ENCODE data around the gene IL1RAPL2. TPM values are rescaled to one million over a fixed set of nuclear protein-coding genes. Genes with fewer than 3 reads are reported as not detected.
"Not testable (repeated sequence)": the region's sequence is repeated elsewhere in the genome, so short reads cannot be mapped to it uniquely, and the experiment has no call there.

IL1RAPL2 gene
- total RNA-seq, 1 donor, result not detected

DNA sequence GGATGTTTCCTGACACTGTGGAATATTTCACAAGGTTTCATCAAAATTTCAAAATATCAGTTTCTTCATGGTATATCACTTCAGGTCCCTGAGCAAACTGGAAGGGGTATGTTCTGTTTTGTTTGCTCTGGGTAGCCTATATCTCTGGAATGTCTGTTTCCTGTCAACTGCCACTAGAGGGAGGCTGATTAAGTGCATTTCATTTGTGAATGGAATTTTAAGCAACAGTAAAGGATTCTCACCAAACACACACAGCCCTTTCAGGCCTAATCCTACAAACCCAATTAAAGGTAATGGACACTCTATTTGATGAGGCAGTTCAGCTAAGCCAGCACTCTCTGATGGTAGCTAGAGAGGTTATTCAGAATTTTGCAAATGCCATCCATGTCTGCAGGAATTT is 347.3 kb downstream of the IL1RAPL2 start:
- Histone ChIP-seq H3K27ac (ENCODE audit: low read depth, low read length) (no peak overlapping the region), H3K36me3 (ENCODE audit: insufficient read depth, low read length) (no peaks in the 10 kb centered on the region), H3K9me3 (ENCODE audit: low read depth, low read length) (no peaks in the 10 kb centered on the region), H2AFZ (ENCODE audit: low read length) (no peak overlapping the region), H4K20me1 (ENCODE audit: insufficient read depth, low read length) (no peaks in the 10 kb centered on the region), H3K27me3 (ENCODE audit: insufficient read depth, low read length) (no peaks in the 10 kb centered on the region), H3K4me3 (ENCODE audit: insufficient read depth, low read length) (no peak overlapping the region), H3K4me2 (ENCODE audit: insufficient read depth, low read length) (no peak overlapping the region), H3K79me2 (ENCODE audit: insufficient read depth, low read length) (no peaks in the 10 kb centered on the region), H3K4me1 (ENCODE audit: insufficient read depth, low read length) (no peaks in the 10 kb centered on the region)
- DNase-seq (ENCODE audit: insufficient read length, low spot score, missing footprints), result peak; percentile 29
- TF ChIP-seq, protein P1, sequence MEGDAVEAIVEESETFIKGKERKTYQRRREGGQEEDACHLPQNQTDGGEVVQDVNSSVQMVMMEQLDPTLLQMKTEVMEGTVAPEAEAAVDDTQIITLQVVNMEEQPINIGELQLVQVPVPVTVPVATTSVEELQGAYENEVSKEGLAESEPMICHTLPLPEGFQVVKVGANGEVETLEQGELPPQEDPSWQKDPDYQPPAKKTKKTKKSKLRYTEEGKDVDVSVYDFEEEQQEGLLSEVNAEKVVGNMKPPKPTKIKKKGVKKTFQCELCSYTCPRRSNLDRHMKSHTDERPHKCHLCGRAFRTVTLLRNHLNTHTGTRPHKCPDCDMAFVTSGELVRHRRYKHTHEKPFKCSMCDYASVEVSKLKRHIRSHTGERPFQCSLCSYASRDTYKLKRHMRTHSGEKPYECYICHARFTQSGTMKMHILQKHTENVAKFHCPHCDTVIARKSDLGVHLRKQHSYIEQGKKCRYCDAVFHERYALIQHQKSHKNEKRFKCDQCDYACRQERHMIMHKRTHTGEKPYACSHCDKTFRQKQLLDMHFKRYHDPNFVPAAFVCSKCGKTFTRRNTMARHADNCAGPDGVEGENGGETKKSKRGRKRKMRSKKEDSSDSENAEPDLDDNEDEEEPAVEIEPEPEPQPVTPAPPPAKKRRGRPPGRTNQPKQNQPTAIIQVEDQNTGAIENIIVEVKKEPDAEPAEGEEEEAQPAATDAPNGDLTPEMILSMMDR (IDR thresholded peaks at IDR 0.05; ENCODE audit: extremely low read depth, low read depth, low read length), result peak; percentile 47

DNA sequence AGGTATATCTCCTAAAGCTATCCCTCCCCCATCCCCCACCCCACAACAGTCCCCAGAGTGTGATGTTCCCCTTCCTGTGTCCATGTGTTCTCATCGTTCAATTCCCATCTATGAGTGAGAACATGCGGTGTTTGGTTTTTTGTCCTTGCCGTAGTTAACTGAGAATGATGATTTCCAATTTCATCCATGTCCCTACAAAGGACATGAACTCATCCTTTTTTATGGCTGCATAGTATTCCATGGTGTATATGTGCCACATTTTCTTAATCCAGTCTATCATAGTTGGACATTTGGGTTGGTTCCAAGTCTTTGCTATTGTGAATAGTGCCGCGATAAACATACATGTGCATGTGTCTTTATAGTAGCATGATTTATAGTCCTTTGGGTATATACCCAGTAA is 348.7 kb downstream of the IL1RAPL2 start:
- H2AFZ ChIP-seq (ENCODE audit: low read length); H3K36me3 ChIP-seq (ENCODE audit: insufficient read depth, low read length); H3K27me3 ChIP-seq (ENCODE audit: insufficient read depth, low read length); H3K4me1 ChIP-seq (ENCODE audit: insufficient read depth, low read length); H3K4me3 ChIP-seq (ENCODE audit: insufficient read depth, low read length); H3K9me3 ChIP-seq (ENCODE audit: low read depth, low read length); H4K20me1 ChIP-seq (ENCODE audit: insufficient read depth, low read length); H3K4me2 ChIP-seq (ENCODE audit: insufficient read depth, low read length); H3K27ac ChIP-seq (ENCODE audit: low read depth, low read length); H3K79me2 ChIP-seq (ENCODE audit: insufficient read depth, low read length); DNase-seq (ENCODE audit: insufficient read length, low spot score, missing footprints): not testable (repeated sequence)

DNA sequence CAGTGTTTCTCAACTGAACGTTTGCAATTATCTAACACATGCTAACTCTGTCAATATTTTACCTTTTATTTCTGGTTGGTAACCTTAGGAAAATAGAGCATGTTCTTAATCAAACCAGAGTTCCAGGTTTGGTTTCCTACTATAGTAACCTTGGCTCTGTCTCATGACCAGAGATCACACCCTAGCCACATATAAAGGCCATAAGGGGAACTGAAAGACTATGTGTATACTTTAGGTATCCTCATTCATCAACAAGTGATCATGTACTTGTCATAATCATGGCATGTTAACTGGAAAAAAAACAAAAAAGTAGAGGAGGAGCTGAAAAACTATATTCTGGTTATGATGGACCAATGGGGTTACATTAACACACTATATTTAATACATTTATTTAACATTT is 352.1 kb downstream of the IL1RAPL2 start:
- Histone ChIP-seq H3K27ac (ENCODE audit: low read depth, low read length) (no peak overlapping the region), H3K27me3 (ENCODE audit: insufficient read depth, low read length) (peaks cover 2% of the 10 kb centered on the region), H3K4me1 (ENCODE audit: insufficient read depth, low read length) (no peaks in the 10 kb centered on the region), H3K36me3 (ENCODE audit: insufficient read depth, low read length) (no peaks in the 10 kb centered on the region), H3K4me3 (ENCODE audit: insufficient read depth, low read length) (no peak overlapping the region), H2AFZ (ENCODE audit: low read length) (no peak overlapping the region), H3K9me3 (ENCODE audit: low read depth, low read length) (no peaks in the 10 kb centered on the region), H4K20me1 (ENCODE audit: insufficient read depth, low read length) (no peaks in the 10 kb centered on the region), H3K4me2 (ENCODE audit: insufficient read depth, low read length) (no peak overlapping the region), H3K79me2 (ENCODE audit: insufficient read depth, low read length) (no peaks in the 10 kb centered on the region)
- no peak for DNase-seq (ENCODE audit: insufficient read length, low spot score, missing footprints)
- TF ChIP-seq, protein P1 (IDR thresholded peaks at IDR 0.05; ENCODE audit: extremely low read depth, low read depth, low read length), result no peak

DNA sequence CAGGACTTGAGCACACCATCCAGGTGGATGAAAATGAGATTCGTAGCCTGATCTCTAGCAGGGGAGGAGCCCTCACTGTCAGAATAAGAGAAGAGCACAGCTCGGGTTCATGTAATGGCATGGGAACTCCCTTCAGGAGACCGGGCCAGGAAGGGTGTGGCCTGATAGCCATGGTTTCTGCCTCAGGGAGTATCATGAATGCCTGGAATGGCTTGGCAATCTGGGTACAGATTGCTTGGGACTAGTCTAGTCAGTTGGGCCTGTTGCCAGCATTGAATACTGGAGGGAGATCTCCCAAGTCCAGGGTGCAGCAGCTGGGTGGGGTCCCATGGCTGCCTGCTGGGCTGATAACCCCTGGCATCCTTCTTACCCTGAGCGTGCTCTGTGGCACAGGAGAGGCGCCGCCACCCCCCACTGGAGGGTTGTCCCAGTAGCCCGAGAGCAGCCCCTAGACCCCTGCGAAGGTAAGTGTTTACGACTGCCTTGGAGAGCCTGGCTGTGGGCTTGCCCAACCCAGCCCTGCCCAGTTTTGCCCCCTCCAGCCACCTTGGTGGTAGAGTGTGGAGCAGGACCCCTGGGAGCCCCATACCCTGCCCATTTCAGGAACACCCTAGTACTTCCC is 355.7 kb downstream of the IL1RAPL2 start:
- peaks cover 2% of the 10 kb centered on the region for H3K27me3 ChIP-seq (ENCODE audit: insufficient read depth, low read length)

More for the DNA sequence above, 355.7 kb downstream of the IL1RAPL2 start:
- Histone ChIP-seq H3K36me3 (ENCODE audit: insufficient read depth, low read length) (no peaks in the 10 kb centered on the region), H3K4me2 (ENCODE audit: insufficient read depth, low read length) (no peak overlapping the region), H3K9me3 (ENCODE audit: low read depth, low read length) (no peaks in the 10 kb centered on the region), H2AFZ (ENCODE audit: low read length) (no peak overlapping the region), H3K4me1 (ENCODE audit: insufficient read depth, low read length) (no peaks in the 10 kb centered on the region), H3K79me2 (ENCODE audit: insufficient read depth, low read length) (no peaks in the 10 kb centered on the region), H3K27ac (ENCODE audit: low read depth, low read length) (no peak overlapping the region), H3K4me3 (ENCODE audit: insufficient read depth, low read length) (no peak overlapping the region), H4K20me1 (ENCODE audit: insufficient read depth, low read length) (no peaks in the 10 kb centered on the region)
- DNase-seq (ENCODE audit: insufficient read length, low spot score, missing footprints), result peak; percentile 17
- TF ChIP-seq, protein P1 (IDR thresholded peaks at IDR 0.05; ENCODE audit: extremely low read depth, low read depth, low read length), result no peak
